HUDEP-2 (cell line): ENCODE results near the gene GPR63.

Experiments
- DNase-seq, 76 experiments: peaks; one replicate each; lab custom pipeline; 2025; ENCODE audit not compliant: unreplicated experiment in 76 of 76; lab: John Stamatoyannopoulos, UW

GPR63 gene

GRCh38 chr6:96826865-96827264 lies 10.4 kb downstream of the GPR63 start:
- DNase-seq, result no peak

- no peak for DNase-seq
Observed at GRCh38 chr6:96823743-96824142, 13.5 kb downstream of the GPR63 start.

GRCh38 chr6:96821034-96821433 lies 16.2 kb downstream of the GPR63 start:
- no peak for DNase-seq

- no peak for DNase-seq
Observed at GRCh38 chr6:96816301-96816817, 20.9 kb downstream of the GPR63 start.

GRCh38 chr6:96814625-96815024 lies 22.7 kb downstream of the GPR63 start:
- DNase-seq, result no peak

GRCh38 chr6:96812077-96812703 lies 25.1 kb downstream of the GPR63 start:
- DNase-seq, result no peak

GRCh38 chr6:96811670-96812069 lies 25.6 kb downstream of the GPR63 start:
- no peak for DNase-seq

GRCh38 chr6:96811136-96811535 lies 26.1 kb downstream of the GPR63 start:
- DNase-seq, result no peak

GRCh38 chr6:96809119-96809518 lies 28.2 kb downstream of the GPR63 start:
- DNase-seq, result peak in 24 of 76 experiments; percentile 5 to 73 (median 31)

GRCh38 chr6:96803106-96803481 lies 34.2 kb downstream of the GPR63 start:
- no peak for DNase-seq

GRCh38 chr6:96795481-96795880 lies 41.8 kb downstream of the GPR63 start:
- no peak for DNase-seq

GRCh38 chr6:96794980-96795379 lies 42.3 kb downstream of the GPR63 start:
- no peak for DNase-seq

- DNase-seq, result peak in 2 of 76 experiments; percentile 10 to 42
Observed at GRCh38 chr6:96792561-96793190, 44.6 kb downstream of the GPR63 start.

GRCh38 chr6:96789871-96790270 lies 47.4 kb downstream of the GPR63 start:
- no peak for DNase-seq

GRCh38 chr6:96787846-96788580 lies 49.3 kb downstream of the GPR63 start:
- DNase-seq, result no peak

- DNase-seq, result no peak
Observed at GRCh38 chr6:96786336-96786735, 50.9 kb downstream of the GPR63 start.

GRCh38 chr6:96784650-96785049 lies 52.6 kb downstream of the GPR63 start:
- DNase-seq, result no peak

GRCh38 chr6:96783307-96783706 lies 54.0 kb downstream of the GPR63 start:
- no peak for DNase-seq

GRCh38 chr6:96781557-96781956 lies 55.7 kb downstream of the GPR63 start:
- no peak for DNase-seq

- DNase-seq, result no peak
Observed at GRCh38 chr6:96777113-96777512, 60.2 kb downstream of the GPR63 start.

GRCh38 chr6:96775727-96776400 lies 61.4 kb downstream of the GPR63 start:
- DNase-seq, result no peak
